ENCODE measurements around the gene SPIN4. TPM values are rescaled to one million over a fixed set of nuclear protein-coding genes. Genes with fewer than 3 reads are reported as not detected.
"Not testable (repeated sequence)": the region's sequence is repeated elsewhere in the genome, so short reads cannot be mapped to it uniquely, and the experiment has no call there.

The SPIN4 gene
- total RNA-seq = 1 to 10 TPM; 8.6 to 9.0 TPM
- long read RNA-seq, donor 1, full-length matches to known transcripts = 2 of 2 reads
- long read RNA-seq, donor 1, partial matches to known transcripts = 0 of 2 reads
- long read RNA-seq, donor 1, other reads (novel, unspliced or antisense) = 0 of 2 reads
- long read RNA-seq, donor 2, full-length matches to known transcripts = 1 of 1 reads
- long read RNA-seq, donor 2, partial matches to known transcripts = 0 of 1 reads
- long read RNA-seq, donor 2, other reads (novel, unspliced or antisense) = 0 of 1 reads

GRCh38 chrX:63350941-63351616 is at the start of gene SPIN4:
SPIN4 (minus strand) TSS chrX:63351332; CDS start chrX:63350819, 513 bp downstream.
- DNase-seq (ENCODE audit: low spot score) = peak; percentile 94
- intact Hi-C loops (cut with DNase I) = no loop called here

GRCh38 chrX:63400340-63400739 is 49.2 kb upstream of the SPIN4 start:
- intact Hi-C loops (cut with DNase I) = no loop called here

GRCh38 chrX:63394872-63395271 is 43.7 kb upstream of the SPIN4 start:
- DNase-seq (ENCODE audit: low spot score) = no peak
- intact Hi-C loops (cut with DNase I) = no loop called here

More at GRCh38 chrX:63400340-63400739, 49.2 kb upstream of the SPIN4 start:
- DNase-seq (ENCODE audit: low spot score) = no peak

- DNase-seq (ENCODE audit: low spot score); intact Hi-C loops (cut with DNase I): not testable (repeated sequence)
These were observed 42.0 kb upstream of the SPIN4 start for GRCh38 chrX:63393094-63393493.

GRCh38 chrX:63387411-63387810 is 36.3 kb upstream of the SPIN4 start:
- no peak for DNase-seq (ENCODE audit: low spot score)
- intact Hi-C loops (cut with DNase I) = no loop called here

- DNase-seq (ENCODE audit: low spot score); intact Hi-C loops (cut with DNase I): not testable (repeated sequence)
These were observed 33.1 kb upstream of the SPIN4 start for GRCh38 chrX:63384263-63384662.

GRCh38 chrX:63373012-63373411 is 21.9 kb upstream of the SPIN4 start:
- intact Hi-C loops (cut with DNase I) = not testable (repeated sequence)

GRCh38 chrX:63367699-63368098 is 16.6 kb upstream of the SPIN4 start:
- DNase-seq (ENCODE audit: low spot score); intact Hi-C loops (cut with DNase I): not testable (repeated sequence)

More at GRCh38 chrX:63373012-63373411, 21.9 kb upstream of the SPIN4 start:
- not testable (repeated sequence) for DNase-seq (ENCODE audit: low spot score)

GRCh38 chrX:63363788-63364187 is 12.7 kb upstream of the SPIN4 start:
- intact Hi-C loops (cut with DNase I) = no loop called here
- DNase-seq (ENCODE audit: low spot score) = no peak

- intact Hi-C loops (cut with DNase I) = no loop called here
- DNase-seq (ENCODE audit: low spot score) = no peak
These were observed 10.4 kb upstream of the SPIN4 start for GRCh38 chrX:63361494-63361893.

GRCh38 chrX:63354484-63354883 is 3.4 kb upstream of the SPIN4 start:
- intact Hi-C loops (cut with DNase I) = no loop called here
- no peak for DNase-seq (ENCODE audit: low spot score)

- DNase-seq (ENCODE audit: low spot score) = no peak
- intact Hi-C loops (cut with DNase I) = no loop called here
These were observed 661 bp downstream of the SPIN4 start for GRCh38 chrX:63350465-63350877.

GRCh38 chrX:63349307-63349706 is 1.8 kb downstream of the SPIN4 start:
- intact Hi-C loops (cut with DNase I) = no loop called here
- no peak for DNase-seq (ENCODE audit: low spot score)

GRCh38 chrX:63330681-63331080 is 20.5 kb downstream of the SPIN4 start:
- no peak for DNase-seq (ENCODE audit: low spot score)
- intact Hi-C loops (cut with DNase I) = no loop called here

- no peak for DNase-seq (ENCODE audit: low spot score)
- intact Hi-C loops (cut with DNase I) = no loop called here
These were observed 23.3 kb downstream of the SPIN4 start for GRCh38 chrX:63327788-63328187.

- no peak for DNase-seq (ENCODE audit: low spot score)
- intact Hi-C loops (cut with DNase I) = loop anchor here in 1 of 2 donors (5.0 kb wide), 1 partner anchor 883 kb away; no protein-coding TSS in a partner anchor
These were observed 51.5 kb downstream of the SPIN4 start for GRCh38 chrX:63299596-63299995.
